ENCODE results near the gene MAB21L2. TPM values are rescaled to one million over a fixed set of nuclear protein-coding genes. Genes with fewer than 3 reads are reported as not detected.

The MAB21L2 gene
- total RNA-seq, 1 donor from 2014 or later = not detected

DNA sequence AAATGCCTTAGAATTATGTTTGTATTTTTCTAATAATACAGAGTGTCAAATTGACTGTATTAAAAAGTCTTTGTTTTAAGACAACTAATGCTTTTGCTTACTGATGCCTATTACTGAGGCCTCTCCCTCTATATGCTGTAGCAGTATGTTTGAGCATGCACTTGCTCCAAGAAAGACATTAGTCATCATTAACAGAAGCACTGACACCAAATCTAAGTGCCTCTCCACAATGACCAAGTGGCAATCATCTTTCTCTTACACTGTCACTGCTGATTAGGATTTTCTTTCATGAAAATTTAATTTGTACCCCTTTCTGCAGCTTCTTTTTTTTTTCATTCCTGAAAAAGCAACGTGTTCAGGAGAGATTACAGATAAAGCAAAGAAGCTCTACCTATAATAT lies 11.1 kb upstream of the MAB21L2 start:
- H3K9me3 ChIP-seq = no peaks in the 10 kb centered on the region
- H3K27ac ChIP-seq = no peak overlapping the region
- DNase-seq = no peak
- H3K36me3 ChIP-seq = no peaks in the 10 kb centered on the region
- H3K27me3 ChIP-seq (ENCODE audit: low read depth) = no peaks in the 10 kb centered on the region
- intact Hi-C loops (cut with DNase I) = no loop called here
- no peaks in the 10 kb centered on the region for H3K4me1 ChIP-seq
- no peak for ATAC-seq
- TF ChIP-seq, protein P1, sequence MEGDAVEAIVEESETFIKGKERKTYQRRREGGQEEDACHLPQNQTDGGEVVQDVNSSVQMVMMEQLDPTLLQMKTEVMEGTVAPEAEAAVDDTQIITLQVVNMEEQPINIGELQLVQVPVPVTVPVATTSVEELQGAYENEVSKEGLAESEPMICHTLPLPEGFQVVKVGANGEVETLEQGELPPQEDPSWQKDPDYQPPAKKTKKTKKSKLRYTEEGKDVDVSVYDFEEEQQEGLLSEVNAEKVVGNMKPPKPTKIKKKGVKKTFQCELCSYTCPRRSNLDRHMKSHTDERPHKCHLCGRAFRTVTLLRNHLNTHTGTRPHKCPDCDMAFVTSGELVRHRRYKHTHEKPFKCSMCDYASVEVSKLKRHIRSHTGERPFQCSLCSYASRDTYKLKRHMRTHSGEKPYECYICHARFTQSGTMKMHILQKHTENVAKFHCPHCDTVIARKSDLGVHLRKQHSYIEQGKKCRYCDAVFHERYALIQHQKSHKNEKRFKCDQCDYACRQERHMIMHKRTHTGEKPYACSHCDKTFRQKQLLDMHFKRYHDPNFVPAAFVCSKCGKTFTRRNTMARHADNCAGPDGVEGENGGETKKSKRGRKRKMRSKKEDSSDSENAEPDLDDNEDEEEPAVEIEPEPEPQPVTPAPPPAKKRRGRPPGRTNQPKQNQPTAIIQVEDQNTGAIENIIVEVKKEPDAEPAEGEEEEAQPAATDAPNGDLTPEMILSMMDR (IDR thresholded peaks at IDR 0.05) = no peak
- no peak overlapping the region for H3K4me3 ChIP-seq

DNA sequence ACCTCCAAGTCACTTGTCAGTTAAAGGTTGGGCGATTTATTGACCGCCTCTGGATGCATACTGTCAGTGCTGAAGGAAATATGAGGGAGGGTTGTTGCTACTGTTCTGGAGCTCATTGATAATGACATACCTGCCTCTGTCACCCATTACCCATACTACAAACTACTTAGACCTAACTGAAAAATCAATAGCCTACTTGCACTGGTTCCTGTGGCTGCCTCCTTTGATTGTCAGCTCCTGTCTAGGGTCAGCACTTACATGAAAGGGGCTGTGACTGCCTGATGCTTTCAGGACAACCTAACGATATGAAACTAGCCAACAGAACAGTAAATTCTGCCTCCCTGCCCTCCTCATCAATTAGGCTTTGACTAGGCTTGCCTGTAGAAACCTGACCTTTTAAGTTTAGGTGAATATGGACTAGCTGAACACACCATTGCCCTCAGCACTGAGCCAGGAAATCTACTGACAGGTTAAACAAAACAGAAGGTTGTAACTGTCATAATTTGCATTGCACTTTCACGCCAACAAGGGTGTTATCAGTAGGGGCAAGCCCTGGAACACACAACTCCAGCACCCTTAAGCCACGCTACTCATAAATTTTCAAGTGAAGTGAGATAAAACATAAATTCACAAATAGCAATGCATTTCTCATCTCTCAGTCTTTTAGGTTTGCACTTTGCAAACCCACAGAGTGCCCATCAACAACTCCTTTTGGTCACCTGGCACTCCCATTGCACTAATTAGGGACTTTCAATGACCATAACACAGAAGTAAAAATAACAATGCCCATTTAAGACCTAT lies 9.0 kb upstream of the MAB21L2 start:
- no peaks in the 10 kb centered on the region for H3K36me3 ChIP-seq
- no peak overlapping the region for H3K27ac ChIP-seq
- DNase-seq (no peak), ATAC-seq (no peak)
- no peaks in the 10 kb centered on the region for H3K9me3 ChIP-seq
- H3K27me3 ChIP-seq (ENCODE audit: low read depth) = no peaks in the 10 kb centered on the region
- intact Hi-C loops (cut with DNase I) = no loop called here
- TF ChIP-seq, protein P1 (IDR thresholded peaks at IDR 0.05) = no peak
- H3K4me3 ChIP-seq = no peak overlapping the region
- H3K4me1 ChIP-seq = no peaks in the 10 kb centered on the region

DNA sequence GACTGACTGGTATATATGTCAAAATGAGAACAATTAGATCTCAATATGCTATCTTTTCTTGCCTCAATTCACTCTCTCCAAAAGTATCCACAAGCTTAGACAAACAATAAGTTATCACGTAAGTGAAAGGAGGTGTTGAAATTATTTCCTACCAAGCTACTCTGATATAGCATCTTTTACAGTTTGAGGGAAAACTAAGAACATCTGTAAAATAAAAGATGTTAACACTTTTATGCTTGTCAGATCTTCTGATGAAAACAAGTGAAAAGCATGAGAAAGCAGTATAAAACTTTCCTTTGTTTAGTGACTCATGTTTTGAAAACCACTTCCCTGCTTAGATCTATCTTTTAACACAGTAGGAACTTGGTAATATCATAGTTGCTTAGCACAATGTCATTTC lies 8.4 kb upstream of the MAB21L2 start:
- H3K4me3 ChIP-seq = no peak overlapping the region
- no peaks in the 10 kb centered on the region for H3K4me1 ChIP-seq
- intact Hi-C loops (cut with DNase I) = no loop called here
- H3K9me3 ChIP-seq = no peaks in the 10 kb centered on the region
- TF ChIP-seq, protein P1 (IDR thresholded peaks at IDR 0.05) = no peak
- H3K36me3 ChIP-seq = no peaks in the 10 kb centered on the region
- no peak for DNase-seq
- no peaks in the 10 kb centered on the region for H3K27me3 ChIP-seq (ENCODE audit: low read depth)
- ATAC-seq = no peak
- no peak overlapping the region for H3K27ac ChIP-seq

DNA sequence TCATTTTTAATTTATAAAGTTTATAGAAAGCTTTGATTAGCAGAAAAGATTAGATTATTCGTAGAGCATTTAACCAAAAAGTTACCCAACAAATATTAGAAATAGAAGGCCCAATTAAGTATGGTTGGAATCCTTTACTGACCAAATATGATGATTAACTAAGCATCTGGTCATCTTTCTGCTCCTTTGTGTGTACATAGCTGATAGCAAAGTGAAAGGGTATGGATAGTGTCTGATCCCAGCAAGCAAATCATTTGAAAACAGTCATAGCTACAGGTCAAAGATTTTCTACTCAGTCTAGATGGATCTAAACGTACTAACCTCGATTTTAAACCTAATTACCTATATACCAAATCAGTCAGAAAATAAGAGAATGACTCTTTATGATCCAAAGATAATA lies 7.3 kb upstream of the MAB21L2 start:
- no peaks in the 10 kb centered on the region for H3K36me3 ChIP-seq
- H3K4me3 ChIP-seq = no peak overlapping the region
- H3K27ac ChIP-seq = no peak overlapping the region
- TF ChIP-seq, protein P1 (IDR thresholded peaks at IDR 0.05) = no peak
- no peak for ATAC-seq
- H3K9me3 ChIP-seq = no peaks in the 10 kb centered on the region
- no peak for DNase-seq
- intact Hi-C loops (cut with DNase I) = no loop called here
- H3K4me1 ChIP-seq = no peaks in the 10 kb centered on the region
- no peaks in the 10 kb centered on the region for H3K27me3 ChIP-seq (ENCODE audit: low read depth)

DNA sequence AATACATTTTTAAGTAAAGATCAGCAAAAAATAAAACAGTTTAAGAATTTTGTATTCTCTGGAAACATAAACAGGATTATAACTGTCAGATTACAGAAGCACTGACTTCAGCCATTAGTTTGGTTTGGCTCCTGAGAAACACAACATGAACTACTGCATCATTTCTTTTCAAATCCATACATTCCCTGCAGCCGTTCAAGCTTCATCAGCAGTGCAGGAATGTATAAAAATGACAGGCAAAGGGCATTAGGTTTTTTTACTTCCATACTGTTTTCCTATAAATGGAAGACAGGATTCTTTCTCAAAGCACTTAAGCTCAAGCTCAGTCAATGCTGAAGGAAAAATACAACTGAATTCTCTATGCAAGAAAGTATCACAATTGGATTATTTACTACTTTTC lies 4.2 kb upstream of the MAB21L2 start:
- no peak for ATAC-seq
- no peaks in the 10 kb centered on the region for H3K9me3 ChIP-seq
- intact Hi-C loops (cut with DNase I) = no loop called here
- H3K27me3 ChIP-seq (ENCODE audit: low read depth) = no peaks in the 10 kb centered on the region
- H3K27ac ChIP-seq = no peak overlapping the region
- TF ChIP-seq, protein P1 (IDR thresholded peaks at IDR 0.05) = no peak
- no peak overlapping the region for H3K4me3 ChIP-seq
- H3K36me3 ChIP-seq = no peaks in the 10 kb centered on the region
- no peaks in the 10 kb centered on the region for H3K4me1 ChIP-seq
- no peak for DNase-seq
